MM.1S (cell line): Measurements from ENCODE around the gene HINFP.

Experiments used
- CTCF ChIP-seq: fragments of 300-600 bp; sonication (generic); IDR thresholded peaks from 2 replicates; pipeline ENCODE4 v1.5.1; 2016; ENCODE audit warnings: antibody characterized with exemption, low read length, mixed read lengths
- EZH2 ChIP-seq: fragments of 300-600 bp; sonication (generic); optimal IDR thresholded peaks from 2 replicates; pipeline ENCODE3; 2017; ENCODE audit warnings: low read depth, mild to moderate bottlenecking, antibody characterized with exemption, low read length, mixed read lengths
- EZH2phosphoT487 ChIP-seq: fragments of 300-600 bp; sonication (generic); IDR thresholded peaks from 2 replicates; pipeline ENCODE4 v1.6.1; 2018; ENCODE audit warnings: antibody characterized with exemption, low read length

- TF ChIP-seq EZH2phosphoT487 (no peak), CTCF (no peak), EZH2 (no peak)
These were observed 2.4 kb upstream of the HINFP start for GRCh38 chr11:119118946-119119345.
